ENCODE results near the gene PAK4.

DNA sequence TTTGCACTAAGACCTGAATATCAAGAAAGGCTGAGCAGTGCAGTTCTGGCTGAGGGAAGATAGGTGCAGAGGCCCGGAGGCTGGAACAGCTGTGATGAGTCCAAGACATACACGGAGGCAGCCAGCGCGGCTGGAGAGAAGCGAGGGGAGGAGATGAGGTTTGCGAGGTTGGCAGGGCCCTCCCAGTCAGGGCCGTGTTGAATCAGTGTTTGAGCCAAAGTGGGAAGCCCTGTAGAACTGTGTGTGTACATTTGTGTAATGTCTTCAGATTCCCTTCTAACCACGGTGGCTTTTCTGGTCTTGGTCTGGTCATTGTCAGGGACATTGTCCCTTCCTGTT is 34.9 kb downstream of the PAK4 start:
- no peak for TF ChIP-seq POLR2A (IDR thresholded peaks at IDR 0.05; ENCODE audit: low read depth, low read length)
- no peak for TF ChIP-seq TAF1 (IDR thresholded peaks at IDR 0.05; ENCODE audit: borderline replicate concordance, low read depth, low read length)
